ENCODE data around the gene UGT1A4. TPM values are rescaled to one million over a fixed set of nuclear protein-coding genes. Genes with fewer than 3 reads are reported as not detected.

Gene UGT1A4
- total and polyA plus RNA-seq, 10 of the 15 experiments (the other 5 are each of a cell fraction or from before 2014, with no cell fraction given), result not detected

- no peak for TF ChIP-seq PAX8 (IDR thresholded peaks at IDR 0.05)
- no peak for TF ChIP-seq POLR2A (IDR thresholded peaks at IDR 0.05; ENCODE audit: low read depth, low read length)
- no peak for TF ChIP-seq SREBF2 (IDR thresholded peaks at IDR 0.05; ENCODE audit: low read length)
- TF ChIP-seq CEBPB (IDR thresholded peaks at IDR 0.05; ENCODE audit: borderline replicate concordance in 1 of 2, low read depth in 2 of 2, low read length in 2 of 2), result no peak
- TF ChIP-seq ZNF592 (IDR thresholded peaks at IDR 0.05), result no peak
- TF ChIP-seq CHD4 (IDR thresholded peaks at IDR 0.05), result no peak
- TF ChIP-seq ZZZ3 (IDR thresholded peaks at IDR 0.05; ENCODE audit: control insufficient read depth, insufficient read length, low read depth), result no peak
- no peak for TF ChIP-seq FOS (IDR thresholded peaks at IDR 0.05; ENCODE audit: borderline replicate concordance, extremely low read depth, insufficient read length)
- no peak for TF ChIP-seq BRCA1 (IDR thresholded peaks at IDR 0.05; ENCODE audit: low read depth, low read length)
- no peak for TF ChIP-seq TCF12 (IDR thresholded peaks at IDR 0.05; ENCODE audit: low read depth, low read length)
- TF ChIP-seq ATF2 (IDR thresholded peaks at IDR 0.05; ENCODE audit: low read length), result no peak
Measured at GRCh38 chr2:233795735-233796171, 77.2 kb downstream of the UGT1A4 start (continued).

Measured in GM12878 (cell line).